ENCODE measurements around the gene SPTA1. TPM values are rescaled to one million over a fixed set of nuclear protein-coding genes. Genes with fewer than 3 reads are reported as not detected.

Gene SPTA1
- total and polyA plus RNA-seq, 4 donors, result 0.02 to 21.1 (median 0.24) TPM

GRCh38 chr1:158720620-158721019 is 34.1 kb upstream of the SPTA1 start, which contains the start of gene OR6K3:
TSS of gene OR6K3 (minus strand) at chr1:158720720. CDS start at chr1:158718115, 2,605 bp downstream.
- DNase-seq (no peak), ATAC-seq (ENCODE audit: insufficient read depth, low FRiP score) (no peak)
- H3K27ac ChIP-seq (ENCODE audit: low read depth in 1 of 2, low read length in 1 of 2), result no peak within 1 kb of the TSS
- H3K4me1 ChIP-seq (ENCODE audit: control insufficient read depth in 5 of 5, insufficient read depth in 5 of 5, low read length in 5 of 5), result no peaks in the 10 kb centered on the region
- H3K9me3 ChIP-seq (ENCODE audit: control insufficient read depth in 4 of 4, insufficient read depth in 3 of 4, low read length in 3 of 4), result no peaks in the 10 kb centered on the region
- WGBS, 2 donors, result 77 to 85% methylated on average over 2 of the region's 2 CpGs
- H3K9ac ChIP-seq (ENCODE audit: insufficient read depth in 1 of 2, low read length in 2 of 2), result no peak within 1 kb of the TSS
- no peak within 1 kb of the TSS for H3K4me3 ChIP-seq
- H3K36me3 ChIP-seq (ENCODE audit: control insufficient read depth in 4 of 4, insufficient read depth in 4 of 4, low read length in 4 of 4), result no peaks in the 10 kb centered on the region
- H3K27me3 ChIP-seq (ENCODE audit: control insufficient read depth in 3 of 3, insufficient read depth in 3 of 3, low read length in 2 of 3), result no peaks in the 10 kb centered on the region
- TF ChIP-seq, protein P1, sequence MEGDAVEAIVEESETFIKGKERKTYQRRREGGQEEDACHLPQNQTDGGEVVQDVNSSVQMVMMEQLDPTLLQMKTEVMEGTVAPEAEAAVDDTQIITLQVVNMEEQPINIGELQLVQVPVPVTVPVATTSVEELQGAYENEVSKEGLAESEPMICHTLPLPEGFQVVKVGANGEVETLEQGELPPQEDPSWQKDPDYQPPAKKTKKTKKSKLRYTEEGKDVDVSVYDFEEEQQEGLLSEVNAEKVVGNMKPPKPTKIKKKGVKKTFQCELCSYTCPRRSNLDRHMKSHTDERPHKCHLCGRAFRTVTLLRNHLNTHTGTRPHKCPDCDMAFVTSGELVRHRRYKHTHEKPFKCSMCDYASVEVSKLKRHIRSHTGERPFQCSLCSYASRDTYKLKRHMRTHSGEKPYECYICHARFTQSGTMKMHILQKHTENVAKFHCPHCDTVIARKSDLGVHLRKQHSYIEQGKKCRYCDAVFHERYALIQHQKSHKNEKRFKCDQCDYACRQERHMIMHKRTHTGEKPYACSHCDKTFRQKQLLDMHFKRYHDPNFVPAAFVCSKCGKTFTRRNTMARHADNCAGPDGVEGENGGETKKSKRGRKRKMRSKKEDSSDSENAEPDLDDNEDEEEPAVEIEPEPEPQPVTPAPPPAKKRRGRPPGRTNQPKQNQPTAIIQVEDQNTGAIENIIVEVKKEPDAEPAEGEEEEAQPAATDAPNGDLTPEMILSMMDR (IDR thresholded peaks at IDR 0.05; ENCODE audit: control extremely low read depth, extremely low read depth), result no peak

DNA sequence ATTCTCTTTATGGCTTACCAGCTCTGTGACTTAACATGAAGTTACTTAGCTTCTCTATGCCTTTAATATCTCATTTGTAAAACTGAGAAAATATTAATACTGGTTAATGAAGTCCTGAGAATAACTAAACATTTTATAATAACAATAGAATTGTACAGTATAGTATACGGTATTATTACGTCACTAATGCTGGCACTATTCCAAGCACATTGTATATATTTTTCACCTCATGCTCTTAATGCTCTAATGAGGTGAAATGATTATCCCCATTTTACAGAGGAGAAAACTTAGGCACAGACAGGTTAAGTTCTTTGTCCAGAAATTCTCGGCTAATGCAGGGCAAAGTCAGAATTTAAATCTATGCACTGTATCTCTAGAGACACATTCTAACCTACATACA is 33.1 kb upstream of the SPTA1 start:
- no peak overlapping the region for H3K9ac ChIP-seq (ENCODE audit: insufficient read depth in 1 of 2, low read length in 2 of 2)
- DNase-seq (no peak), ATAC-seq (ENCODE audit: insufficient read depth, low FRiP score) (no peak)
- H3K27ac ChIP-seq (ENCODE audit: low read depth in 1 of 2, low read length in 1 of 2), result no peak overlapping the region
- H3K36me3 ChIP-seq (ENCODE audit: control insufficient read depth in 4 of 4, insufficient read depth in 4 of 4, low read length in 4 of 4), result no peaks in the 10 kb centered on the region
- H3K27me3 ChIP-seq (ENCODE audit: control insufficient read depth in 3 of 3, insufficient read depth in 3 of 3, low read length in 2 of 3), result no peaks in the 10 kb centered on the region
- H3K4me3 ChIP-seq, result no peak overlapping the region
- no peaks in the 10 kb centered on the region for H3K4me1 ChIP-seq (ENCODE audit: control insufficient read depth in 5 of 5, insufficient read depth in 5 of 5, low read length in 5 of 5)
- WGBS, 2 donors, result 60 to 67% methylated on average over 3 of the region's 3 CpGs
- no peaks in the 10 kb centered on the region for H3K9me3 ChIP-seq (ENCODE audit: control insufficient read depth in 4 of 4, insufficient read depth in 3 of 4, low read length in 3 of 4)
- TF ChIP-seq, protein P1 (IDR thresholded peaks at IDR 0.05; ENCODE audit: control extremely low read depth, extremely low read depth), result no peak

- TF ChIP-seq, protein P1 (IDR thresholded peaks at IDR 0.05; ENCODE audit: control extremely low read depth, extremely low read depth), result no peak
- no peaks in the 10 kb centered on the region for H3K9me3 ChIP-seq (ENCODE audit: control insufficient read depth in 4 of 4, insufficient read depth in 3 of 4, low read length in 3 of 4)
- H3K4me1 ChIP-seq (ENCODE audit: control insufficient read depth in 5 of 5, insufficient read depth in 5 of 5, low read length in 5 of 5), result no peaks in the 10 kb centered on the region
- ATAC-seq (ENCODE audit: insufficient read depth, low FRiP score) (no peak), DNase-seq (no peak)
- H3K9ac ChIP-seq (ENCODE audit: insufficient read depth in 1 of 2, low read length in 2 of 2), result no peak overlapping the region
- H3K36me3 ChIP-seq (ENCODE audit: control insufficient read depth in 4 of 4, insufficient read depth in 4 of 4, low read length in 4 of 4), result no peaks in the 10 kb centered on the region
- H3K4me3 ChIP-seq, result no peak overlapping the region
- 83 to 85% methylated on average over 6 of the region's 6 CpGs for WGBS, 2 donors
- no peak overlapping the region for H3K27ac ChIP-seq (ENCODE audit: low read depth in 1 of 2, low read length in 1 of 2)
- H3K27me3 ChIP-seq (ENCODE audit: control insufficient read depth in 3 of 3, insufficient read depth in 3 of 3, low read length in 2 of 3), result no peaks in the 10 kb centered on the region
These were observed 30.8 kb upstream of the SPTA1 start for GRCh38 chr1:158717344-158717743.

- Histone ChIP-seq H3K9me3 (ENCODE audit: control insufficient read depth in 4 of 4, insufficient read depth in 3 of 4, low read length in 3 of 4) (no peaks in the 10 kb centered on the region), H3K9ac (ENCODE audit: insufficient read depth in 1 of 2, low read length in 2 of 2) (no peak overlapping the region), H3K36me3 (ENCODE audit: control insufficient read depth in 4 of 4, insufficient read depth in 4 of 4, low read length in 4 of 4) (no peaks in the 10 kb centered on the region), H3K4me1 (ENCODE audit: control insufficient read depth in 5 of 5, insufficient read depth in 5 of 5, low read length in 5 of 5) (no peaks in the 10 kb centered on the region), H3K27me3 (ENCODE audit: control insufficient read depth in 3 of 3, insufficient read depth in 3 of 3, low read length in 2 of 3) (no peaks in the 10 kb centered on the region), H3K4me3 (no peak overlapping the region), H3K27ac (ENCODE audit: low read depth in 1 of 2, low read length in 1 of 2) (no peak overlapping the region)
- DNase-seq, result no peak
- WGBS, 2 donors, result 82 to 98% methylated on average over 1 of the region's 1 CpG
- no peak for ATAC-seq (ENCODE audit: insufficient read depth, low FRiP score)
- TF ChIP-seq, protein P1 (IDR thresholded peaks at IDR 0.05; ENCODE audit: control extremely low read depth, extremely low read depth), result no peak
These were observed 29.8 kb upstream of the SPTA1 start for GRCh38 chr1:158716335-158716734.

Data from lung (tissue), 12 donors.